Activated CD4-positive, alpha-beta T cell treated with anti-CD3 and anti-CD28 coated beads, Interleukin-2, amount 50 U/mL, for 16 hours (primary cell): ENCODE data around the gene PCDHGC5.

Experiments used
- DNase-seq: peaks from one replicate; pipeline ENCODE4 v3.0.0-alpha.2; 2020

PCDHGC5 gene

DNA sequence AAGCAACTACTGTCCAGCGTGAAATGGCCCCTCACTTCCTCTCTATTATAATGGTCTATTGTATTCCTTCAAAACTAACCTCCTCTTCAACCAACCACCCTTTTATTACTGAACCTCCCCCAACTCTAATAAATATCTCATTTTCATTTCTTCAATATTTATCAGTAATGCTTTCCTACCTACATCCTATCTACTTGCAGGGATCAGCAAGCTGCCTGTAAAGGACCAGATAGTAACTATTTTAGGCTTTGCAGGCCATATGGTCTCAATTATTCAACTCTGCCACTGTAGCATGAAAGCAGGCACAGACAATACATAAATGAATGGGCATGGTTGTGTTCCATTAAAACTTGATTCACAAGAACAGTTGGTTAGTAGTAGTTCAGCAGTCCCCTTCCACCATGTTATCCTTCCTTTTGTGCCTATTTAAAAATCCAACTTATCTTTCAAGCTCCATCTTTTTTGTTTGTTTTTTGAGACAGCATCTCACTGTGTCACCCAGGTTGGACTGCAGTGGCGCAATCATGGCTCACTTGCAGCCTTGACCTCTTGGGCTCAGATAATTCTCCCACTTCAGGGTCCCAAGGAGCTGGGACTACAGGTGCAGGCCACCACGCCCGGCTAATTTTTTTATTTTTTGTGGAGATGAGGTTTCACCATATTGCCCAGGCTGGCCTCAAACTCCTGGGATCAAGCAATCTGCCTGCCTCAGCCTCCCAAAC, 45.8 kb downstream of the PCDHGC5 start:
- DNase-seq, result no peak
